Lower leg skin (tissue), 3 donors: ENCODE results near the gene EN1.

Source experiments
- CTCF ChIP-seq, 3 donors: fragments of 450-650 bp; IDR thresholded peaks; one replicate each; pipeline ENCODE4 v1.5.1; 2016; ENCODE audit warnings: antibody characterized with exemption in 3 of 3, mild to moderate bottlenecking in 3 of 3, moderate library complexity in 2 of 3
- POLR2A ChIP-seq, 2 donors: fragments of 450-650 bp; IDR thresholded peaks; one replicate each; pipeline ENCODE4 v1.6.1; 2016 to 2017; ENCODE audit warnings: antibody characterized with exemption in 2 of 2, mild to moderate bottlenecking in 1 of 2, moderate library complexity in 1 of 2

- no peak for TF ChIP-seq CTCF (IDR thresholded peaks at IDR 0.05)
- TF ChIP-seq POLR2A (IDR thresholded peaks at IDR 0.05): no peak
Observed at GRCh38 chr2:118861731-118862130, 14.3 kb upstream of the EN1 start.
